Skeletal muscle satellite cell (primary cell): ENCODE data around the gene WIZ.

Experiments
- H3K27me3 ChIP-seq: 2 replicates; pipeline ENCODE4 v1.7.0; 2013; ENCODE audit warnings: low read length; ENCODE audit not compliant: control insufficient read depth, insufficient read depth
- H3K36me3 ChIP-seq: 2 replicates; pipeline ENCODE4 v1.7.0; 2013; ENCODE audit warnings: mild to moderate bottlenecking, control low read depth, low read length; ENCODE audit not compliant: insufficient read depth
- H3K4me1 ChIP-seq: 2 replicates; pipeline ENCODE4 v1.7.0; 2013; ENCODE audit warnings: low read length; ENCODE audit not compliant: control insufficient read depth, insufficient read depth
- H3K4me2 ChIP-seq: 2 replicates; pipeline ENCODE4 v1.7.0; 2013; ENCODE audit warnings: mild to moderate bottlenecking, low read length
- H3K4me3 ChIP-seq: 2 replicates; pipeline ENCODE4 v1.7.0; 2013; ENCODE audit warnings: low read length
- H3K9ac ChIP-seq: 2 replicates; pipeline ENCODE4 v1.7.0; 2013; ENCODE audit warnings: mild to moderate bottlenecking, low read depth, low read length, moderate library complexity
- H3K9me3 ChIP-seq: replicated peaks from 2 replicates; pipeline ENCODE4 v1.7.0; 2013; ENCODE audit warnings: mild to moderate bottlenecking, control low read depth, low read length

WIZ gene

GRCh38 chr19:15404097-15404779 lies 45.5 kb downstream of the WIZ start:
- peaks cover 7% of the 10 kb centered on the region for H3K4me1 ChIP-seq
- no peaks in the 10 kb centered on the region for H3K27me3 ChIP-seq
- H3K4me2 ChIP-seq, result no peak overlapping the region
- H3K9ac ChIP-seq, result no peak overlapping the region
- no peaks in the 10 kb centered on the region for H3K9me3 ChIP-seq
- no peak overlapping the region for H3K4me3 ChIP-seq
- H3K36me3 ChIP-seq, result peaks cover 49% of the 10 kb centered on the region

DNA sequence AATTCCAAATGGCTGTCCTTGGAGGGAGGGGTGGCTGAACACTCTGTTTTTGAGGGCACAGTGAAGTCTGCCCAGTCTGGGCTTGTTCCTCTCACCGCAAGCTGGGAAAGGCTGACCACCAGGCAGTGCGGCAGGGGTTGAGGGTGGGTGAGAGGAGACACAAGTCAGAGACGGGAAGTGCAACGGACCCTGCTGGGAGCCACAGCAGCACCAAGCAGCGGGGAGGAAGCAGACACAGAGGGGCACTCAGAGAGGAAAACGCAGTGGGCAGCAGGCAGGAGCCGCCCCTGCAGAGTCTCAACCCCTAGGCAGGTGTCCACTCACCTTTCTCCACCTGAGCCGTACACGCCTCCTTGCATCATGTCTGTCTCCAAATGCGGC lies 46.6 kb downstream of the WIZ start:
- Histone ChIP-seq H3K4me1 (peaks cover 7% of the 10 kb centered on the region), H3K36me3 (peaks cover 56% of the 10 kb centered on the region), H3K27me3 (no peaks in the 10 kb centered on the region), H3K4me3 (no peak overlapping the region), H3K9ac (no peak overlapping the region), H3K9me3 (no peaks in the 10 kb centered on the region), H3K4me2 (no peak overlapping the region)

- Histone ChIP-seq H3K9me3 (no peaks in the 10 kb centered on the region), H3K27me3 (no peaks in the 10 kb centered on the region), H3K9ac (no peak overlapping the region), H3K4me2 (no peak overlapping the region), H3K36me3 (peaks cover 62% of the 10 kb centered on the region), H3K4me3 (no peak overlapping the region), H3K4me1 (peaks cover 7% of the 10 kb centered on the region)
Observed at GRCh38 chr19:15402411-15403150, 47.2 kb downstream of the WIZ start.

- no peaks in the 10 kb centered on the region for H3K27me3 ChIP-seq
- no peak overlapping the region for H3K4me2 ChIP-seq
- H3K4me1 ChIP-seq, result peaks cover 7% of the 10 kb centered on the region
- no peak overlapping the region for H3K4me3 ChIP-seq
- H3K9me3 ChIP-seq, result no peaks in the 10 kb centered on the region
- no peak overlapping the region for H3K9ac ChIP-seq
- H3K36me3 ChIP-seq, result peaks cover 74% of the 10 kb centered on the region
Observed at GRCh38 chr19:15401397-15401710, 48.4 kb downstream of the WIZ start.

GRCh38 chr19:15400521-15401396 lies 49.0 kb downstream of the WIZ start:
- no peaks in the 10 kb centered on the region for H3K9me3 ChIP-seq
- no peak overlapping the region for H3K9ac ChIP-seq
- H3K4me2 ChIP-seq, result no peak overlapping the region
- H3K27me3 ChIP-seq, result no peaks in the 10 kb centered on the region
- H3K4me3 ChIP-seq, result no peak overlapping the region
- peaks cover 79% of the 10 kb centered on the region for H3K36me3 ChIP-seq
- peaks cover 7% of the 10 kb centered on the region for H3K4me1 ChIP-seq

DNA sequence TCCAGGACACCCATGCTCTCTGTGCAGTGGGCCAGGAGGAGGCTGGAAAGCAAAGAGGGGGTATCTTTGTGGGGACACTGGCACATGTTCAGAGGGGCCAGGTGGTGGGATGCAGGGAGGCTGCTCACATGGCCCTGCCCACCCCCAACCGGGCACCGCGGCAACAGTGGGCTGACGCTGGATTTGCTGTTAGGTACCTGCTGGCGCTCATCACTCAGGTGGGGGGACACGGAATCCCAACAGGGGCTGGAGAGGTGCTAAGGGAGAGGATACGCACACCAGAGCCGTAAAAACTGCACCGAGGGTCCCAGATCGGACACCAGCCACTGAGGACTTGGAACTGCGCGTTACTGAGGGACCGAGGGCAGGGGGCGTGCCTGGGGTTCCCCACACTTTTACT lies 50.1 kb downstream of the WIZ start:
- H3K4me1 ChIP-seq, result peaks cover 7% of the 10 kb centered on the region
- no peaks in the 10 kb centered on the region for H3K27me3 ChIP-seq
- no peak overlapping the region for H3K9ac ChIP-seq
- no peak overlapping the region for H3K4me3 ChIP-seq
- no peak overlapping the region for H3K4me2 ChIP-seq
- peaks cover 82% of the 10 kb centered on the region for H3K36me3 ChIP-seq
- H3K9me3 ChIP-seq, result no peaks in the 10 kb centered on the region

- no peaks in the 10 kb centered on the region for H3K9me3 ChIP-seq
- no peaks in the 10 kb centered on the region for H3K27me3 ChIP-seq
- H3K4me2 ChIP-seq, result no peak overlapping the region
- no peak overlapping the region for H3K4me3 ChIP-seq
- H3K4me1 ChIP-seq, result peaks cover 10% of the 10 kb centered on the region
- no peak overlapping the region for H3K9ac ChIP-seq
- H3K36me3 ChIP-seq, result peaks cover 86% of the 10 kb centered on the region
Observed at GRCh38 chr19:15399234-15399515, 50.6 kb downstream of the WIZ start.

DNA sequence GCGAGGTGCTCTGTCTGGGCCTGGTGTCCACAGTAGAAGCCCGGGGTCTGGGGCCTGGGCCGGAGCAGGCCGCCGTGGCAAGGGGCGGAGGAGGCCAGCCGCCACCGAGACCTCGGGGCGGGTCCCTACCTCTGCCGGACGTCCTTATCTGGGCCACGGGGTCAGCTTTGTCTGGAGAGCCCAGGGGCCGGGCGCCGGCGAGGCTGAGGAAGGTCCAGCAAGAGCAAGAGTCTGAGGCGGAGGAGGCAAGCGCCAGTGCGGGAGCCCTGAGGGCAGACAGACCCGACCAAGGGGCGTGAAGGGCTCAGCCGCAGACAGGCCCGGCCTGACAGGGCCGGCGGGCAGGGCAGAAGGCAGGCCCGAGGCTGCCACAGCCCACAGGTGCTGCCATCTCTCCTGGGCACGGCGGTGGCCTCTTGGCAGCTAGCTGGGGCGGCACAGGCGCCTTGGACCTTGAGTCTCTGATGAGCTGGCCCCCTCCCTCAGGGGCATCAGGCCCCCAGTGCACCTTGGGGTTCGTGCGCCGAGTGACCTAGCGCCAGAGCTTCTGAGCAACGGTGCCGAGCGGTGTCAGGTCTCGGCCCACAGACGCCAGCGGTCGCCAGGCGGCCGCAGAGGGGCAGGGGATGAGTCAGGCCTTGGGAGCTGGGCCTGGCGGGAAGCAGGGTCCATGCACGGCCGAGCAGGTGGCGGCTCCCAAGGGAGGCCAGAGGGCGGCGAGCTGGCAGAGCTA lies 51.1 kb downstream of the WIZ start:
- Histone ChIP-seq H3K27me3 (no peaks in the 10 kb centered on the region), H3K4me2 (no peak overlapping the region), H3K4me3 (no peak overlapping the region), H3K9me3 (no peaks in the 10 kb centered on the region), H3K36me3 (peaks cover 86% of the 10 kb centered on the region), H3K9ac (no peak overlapping the region), H3K4me1 (peaks cover 15% of the 10 kb centered on the region)

DNA sequence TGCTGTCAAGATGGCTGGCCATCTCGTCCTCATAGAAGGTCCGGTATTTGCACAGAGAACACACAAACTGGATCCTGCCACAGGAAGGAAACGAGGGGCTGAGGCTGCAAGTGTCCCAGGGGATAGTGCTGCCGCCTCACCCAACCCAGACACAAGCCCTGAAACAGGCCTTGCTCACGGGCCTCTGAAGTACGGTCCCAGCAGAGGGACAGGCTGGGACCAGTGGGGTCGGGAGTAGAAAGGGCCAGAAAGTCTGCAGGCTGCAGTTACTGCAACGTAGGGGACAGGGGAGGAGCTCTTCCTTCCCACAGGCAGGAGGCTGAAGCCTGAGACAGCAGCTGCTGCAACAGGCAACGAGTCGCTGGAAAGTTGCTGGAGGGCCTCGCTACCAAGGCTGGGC lies 52.0 kb downstream of the WIZ start:
- H3K4me3 ChIP-seq, result no peak overlapping the region
- H3K9ac ChIP-seq, result no peak overlapping the region
- H3K9me3 ChIP-seq, result no peaks in the 10 kb centered on the region
- H3K36me3 ChIP-seq, result peaks cover 86% of the 10 kb centered on the region
- H3K4me2 ChIP-seq, result no peak overlapping the region
- peaks cover 18% of the 10 kb centered on the region for H3K4me1 ChIP-seq
- no peaks in the 10 kb centered on the region for H3K27me3 ChIP-seq

- Histone ChIP-seq H3K27me3 (no peaks in the 10 kb centered on the region), H3K36me3 (peaks cover 81% of the 10 kb centered on the region), H3K4me2 (no peak overlapping the region), H3K4me3 (no peak overlapping the region), H3K4me1 (peaks cover 13% of the 10 kb centered on the region), H3K9me3 (no peaks in the 10 kb centered on the region), H3K9ac (no peak overlapping the region)
Observed at GRCh38 chr19:15397236-15397635, 52.5 kb downstream of the WIZ start.

DNA sequence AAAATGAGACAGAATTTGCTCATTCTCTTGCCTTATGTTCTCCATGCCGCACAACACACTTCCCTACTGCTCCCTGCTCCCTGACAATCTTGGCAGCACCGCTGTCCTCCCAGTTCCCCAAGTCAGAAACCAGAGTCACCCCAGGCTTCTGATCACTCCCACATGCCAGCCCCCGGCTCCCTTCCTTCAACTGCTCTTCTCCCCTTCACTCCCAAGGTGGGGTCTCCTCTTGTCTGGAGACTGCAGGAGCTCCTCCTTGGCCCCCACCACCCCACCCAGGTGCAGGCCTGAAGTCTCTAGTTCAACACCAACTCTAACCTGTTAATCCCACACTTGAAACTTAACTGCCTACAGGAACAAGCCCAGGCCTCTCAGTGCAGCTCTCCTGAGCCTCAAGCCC lies 53.3 kb downstream of the WIZ start:
- H3K27me3 ChIP-seq, result no peaks in the 10 kb centered on the region
- no peak overlapping the region for H3K4me2 ChIP-seq
- peaks cover 82% of the 10 kb centered on the region for H3K36me3 ChIP-seq
- H3K4me3 ChIP-seq, result no peak overlapping the region
- peaks cover 13% of the 10 kb centered on the region for H3K4me1 ChIP-seq
- H3K9me3 ChIP-seq, result no peaks in the 10 kb centered on the region
- H3K9ac ChIP-seq, result no peak overlapping the region
